A673 (cell line): Measurements from ENCODE around the gene ARHGAP15. TPM values are rescaled to one million over a fixed set of nuclear protein-coding genes. Genes with fewer than 3 reads are reported as not detected.

Source experiments
- BruUV-seq: library from RNA; stranded (reverse); fragments of 400-500 nt; replicated peaks from 2 replicates; lab custom pipeline; 2021; lab: Mats Ljungman, UMichigan
- CTCF ChIA-PET: fragments of 300-600 bp; sonication (Branson Sonifier 250); formaldehyde crosslinking; loops from one replicate; lab custom pipeline; 2022; ENCODE audit warnings: antibody characterized with exemption; lab: Charles Lee
- POLR2A ChIA-PET: fragments of 300-600 bp; sonication (Branson Sonifier 250); formaldehyde crosslinking; loops from one replicate; lab custom pipeline; 2022; ENCODE audit warnings: antibody characterized with exemption; ENCODE audit not compliant: low non-redundant PET; lab: Charles Lee
- DNase-seq: peaks from one replicate; pipeline ENCODE4 v3.0.0-alpha.2; 2015; ENCODE audit warnings: low spot score
- H3K27ac ChIP-seq: fragments of 200-600 bp; sonication (generic); 2 replicates; pipeline ENCODE4 v1.5.1; 2016; ENCODE audit warnings: mixed run types, low read depth, mild to moderate bottlenecking, mixed read lengths, antibody characterized with exemption, low read length; ENCODE audit not compliant: poor library complexity, severe bottlenecking
- H3K27me3 ChIP-seq: fragments of 200-600 bp; sonication (generic); replicated peaks from 2 replicates; pipeline ENCODE4 v1.6.1; 2017; ENCODE audit warnings: mixed run types, low read depth, mild to moderate bottlenecking, mixed read lengths, antibody characterized with exemption, low read length; ENCODE audit not compliant: insufficient read depth, poor library complexity
- H3K36me3 ChIP-seq: fragments of 200-600 bp; sonication (generic); 2 replicates; pipeline ENCODE4 v1.6.1; 2016; ENCODE audit warnings: mixed run types, mild to moderate bottlenecking, mixed read lengths, antibody characterized with exemption, low read length; ENCODE audit not compliant: insufficient read depth, poor library complexity, severe bottlenecking
- H3K4me1 ChIP-seq: fragments of 200-600 bp; sonication (generic); 2 replicates; pipeline ENCODE4 v1.6.1; 2017; ENCODE audit warnings: mixed run types, mild to moderate bottlenecking, mixed read lengths, antibody characterized with exemption, low read length; ENCODE audit not compliant: insufficient read depth, poor library complexity, severe bottlenecking
- H3K4me3 ChIP-seq: fragments of 200-600 bp; sonication (generic); 2 replicates; pipeline ENCODE4 v1.5.1; 2016; ENCODE audit warnings: low read depth, mixed run types, mild to moderate bottlenecking, mixed read lengths, low read length; ENCODE audit not compliant: poor library complexity, severe bottlenecking
- H3K9me3 ChIP-seq: fragments of 200-600 bp; sonication (generic); 2 replicates; pipeline ENCODE4 v1.6.1; 2016; ENCODE audit warnings: mixed run types, low read depth, mild to moderate bottlenecking, mixed read lengths, antibody characterized with exemption, low read length; ENCODE audit not compliant: poor library complexity, severe bottlenecking
- CTCF ChIP-seq: fragments of 300-800, 200-600 bp; sonication (generic); conservative IDR thresholded peaks from 2 replicates; pipeline ENCODE4 v1.5.1; 2017; ENCODE audit warnings: low read depth, mild to moderate bottlenecking, antibody characterized with exemption, low read length, moderate library complexity, mixed read lengths
- EZH2 ChIP-seq: fragments of 200-600 bp; sonication (generic); IDR thresholded peaks from 2 replicates; pipeline ENCODE4 v1.6.1; 2017; ENCODE audit warnings: borderline replicate concordance, low read depth, mild to moderate bottlenecking, mixed read lengths, antibody characterized with exemption, low read length; ENCODE audit not compliant: poor library complexity, severe bottlenecking
- intact Hi-C: fragments of 100-400 bp; cut with micrococcal nuclease; formaldehyde crosslinking; loops from one replicate; pipeline ENCODE4 v1.10.0; 2022; ENCODE audit not compliant: unreplicated experiment
- total RNA-seq: library from RNA; stranded (reverse); gene quantifications from 2 replicates; pipeline ENCODE4 v1.2.3, GENCODE V29; 2021

ARHGAP15 gene
- total RNA-seq, 1 experiment from 2014 or later, result not detected

DNA sequence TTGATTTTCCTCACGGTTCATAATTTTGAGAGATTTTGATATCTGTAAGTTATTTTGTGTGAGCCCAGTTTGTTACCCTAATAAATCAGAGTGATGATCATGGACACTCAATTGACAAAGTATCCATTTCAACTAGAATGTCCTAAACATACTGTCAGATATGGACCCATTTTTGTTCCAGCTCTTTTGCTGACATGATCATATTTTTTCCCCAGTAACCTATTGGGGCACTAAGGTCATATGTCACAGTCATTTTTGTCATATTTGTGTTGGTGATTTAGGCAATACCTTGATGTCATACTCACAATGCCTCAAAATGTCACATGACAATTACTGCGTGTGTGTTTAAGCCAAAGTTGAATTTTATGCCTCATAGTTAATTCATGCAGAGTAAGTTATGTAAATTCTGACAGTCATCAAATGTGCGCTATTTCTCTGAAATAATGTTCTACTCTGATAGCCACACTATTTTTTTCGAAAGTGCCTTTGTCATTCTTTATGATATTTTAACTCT, 218.7 kb downstream of the ARHGAP15 start:
- intact Hi-C loops, result no loop called here
- POLR2A ChIA-PET, result no interaction called here
- H3K4me1 ChIP-seq, result no peaks in the 10 kb centered on the region
- H3K36me3 ChIP-seq, result no peaks in the 10 kb centered on the region
- CTCF ChIA-PET, result no interaction called here
- no peak for DNase-seq
- no peak overlapping the region for H3K4me3 ChIP-seq
- TF ChIP-seq EZH2 (no peak), CTCF (no peak)
- no TSS peak for BruUV-seq
- no peaks in the 10 kb centered on the region for H3K9me3 ChIP-seq
- H3K27ac ChIP-seq, result no peak overlapping the region
- H3K27me3 ChIP-seq, result no peaks in the 10 kb centered on the region

DNA sequence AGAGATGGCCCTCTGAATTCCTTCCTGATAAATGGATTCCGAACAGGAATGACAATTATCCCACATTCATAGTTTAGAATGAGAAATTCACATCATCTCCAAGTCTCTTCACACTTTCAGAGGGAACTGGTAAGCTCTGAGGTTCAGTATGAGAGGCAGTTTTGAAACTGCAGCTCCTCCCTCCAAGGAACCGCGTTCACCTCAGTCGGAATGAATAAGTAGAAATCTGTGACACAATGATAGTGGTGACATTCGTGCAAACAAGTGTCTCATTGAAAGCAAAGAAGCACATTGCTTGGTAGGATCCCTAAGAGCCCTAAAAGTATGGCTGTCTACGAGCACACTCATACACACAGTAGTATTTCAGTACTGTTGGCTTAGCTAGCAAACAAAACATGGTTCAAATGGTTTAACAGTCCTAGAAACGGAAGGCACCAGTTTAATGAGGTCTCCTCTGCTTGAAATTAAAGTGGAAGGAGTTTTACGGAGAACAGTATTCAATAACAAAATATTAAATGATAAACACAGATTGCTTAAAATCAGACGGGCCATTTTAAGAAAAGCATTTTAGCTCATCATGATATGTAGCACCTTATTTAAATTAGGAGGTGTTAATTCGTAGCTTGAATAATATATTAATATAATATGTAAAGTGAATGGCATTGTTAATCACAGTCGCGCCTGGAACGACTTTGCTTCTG, 225.0 kb downstream of the ARHGAP15 start:
- Histone ChIP-seq H3K36me3 (no peaks in the 10 kb centered on the region), H3K27ac (no peak overlapping the region), H3K4me3 (no peak overlapping the region), H3K27me3 (no peaks in the 10 kb centered on the region), H3K9me3 (no peaks in the 10 kb centered on the region), H3K4me1 (peaks cover 3% of the 10 kb centered on the region)
- no peak for TF ChIP-seq EZH2
- TF ChIP-seq CTCF, result no peak
- BruUV-seq, result no TSS peak
- ChIA-PET POLR2A (no interaction called here), CTCF (no interaction called here)
- intact Hi-C loops, result no loop called here
- no peak for DNase-seq

- no TSS peak for BruUV-seq
- Histone ChIP-seq H3K4me1 (peaks cover 3% of the 10 kb centered on the region), H3K27me3 (no peaks in the 10 kb centered on the region), H3K27ac (no peak overlapping the region), H3K4me3 (no peak overlapping the region), H3K9me3 (no peaks in the 10 kb centered on the region), H3K36me3 (no peaks in the 10 kb centered on the region)
- intact Hi-C loops, result no loop called here
- TF ChIP-seq EZH2 (no peak), CTCF (no peak)
- ChIA-PET CTCF (no interaction called here), POLR2A (interaction anchor here (0.6 kb wide), 1 partner anchor 1445 kb away, joined by 3 read pairs; no protein-coding TSS in a partner anchor)
- peak; percentile 2 for DNase-seq
These were observed 226.7 kb downstream of the ARHGAP15 start for GRCh38 chr2:143355870-143356269.
